ENCODE results near the gene LRGUK.
"Not testable (repeated sequence)": the region's sequence is repeated elsewhere in the genome, so short reads cannot be mapped to it uniquely, and the experiment has no call there.

LRGUK gene, protein sequence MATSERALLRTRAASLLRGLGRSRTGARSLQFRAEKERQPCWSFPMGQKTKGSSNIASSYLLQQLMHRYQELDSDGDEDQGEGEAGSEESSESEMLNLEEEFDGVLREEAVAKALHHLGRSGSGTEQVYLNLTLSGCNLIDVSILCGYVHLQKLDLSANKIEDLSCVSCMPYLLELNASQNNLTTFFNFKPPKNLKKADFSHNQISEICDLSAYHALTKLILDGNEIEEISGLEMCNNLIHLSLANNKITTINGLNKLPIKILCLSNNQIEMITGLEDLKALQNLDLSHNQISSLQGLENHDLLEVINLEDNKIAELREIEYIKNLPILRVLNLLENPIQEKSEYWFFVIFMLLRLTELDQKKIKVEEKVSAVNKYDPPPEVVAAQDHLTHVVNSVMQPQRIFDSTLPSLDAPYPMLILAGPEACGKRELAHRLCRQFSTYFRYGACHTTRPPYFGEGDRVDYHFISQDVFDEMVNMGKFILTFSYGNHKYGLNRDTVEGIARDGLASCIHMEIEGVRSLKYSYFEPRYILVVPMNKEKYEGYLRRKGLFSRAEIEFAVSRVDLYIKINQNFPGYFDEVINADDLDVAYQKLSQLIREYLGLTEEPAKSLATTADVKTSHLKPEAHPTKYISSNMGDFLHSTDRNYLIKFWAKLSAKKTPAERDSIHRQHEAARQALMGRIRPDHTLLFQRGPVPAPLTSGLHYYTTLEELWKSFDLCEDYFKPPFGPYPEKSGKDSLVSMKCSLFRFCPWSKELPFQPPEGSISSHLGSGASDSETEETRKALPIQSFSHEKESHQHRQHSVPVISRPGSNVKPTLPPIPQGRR

DNA sequence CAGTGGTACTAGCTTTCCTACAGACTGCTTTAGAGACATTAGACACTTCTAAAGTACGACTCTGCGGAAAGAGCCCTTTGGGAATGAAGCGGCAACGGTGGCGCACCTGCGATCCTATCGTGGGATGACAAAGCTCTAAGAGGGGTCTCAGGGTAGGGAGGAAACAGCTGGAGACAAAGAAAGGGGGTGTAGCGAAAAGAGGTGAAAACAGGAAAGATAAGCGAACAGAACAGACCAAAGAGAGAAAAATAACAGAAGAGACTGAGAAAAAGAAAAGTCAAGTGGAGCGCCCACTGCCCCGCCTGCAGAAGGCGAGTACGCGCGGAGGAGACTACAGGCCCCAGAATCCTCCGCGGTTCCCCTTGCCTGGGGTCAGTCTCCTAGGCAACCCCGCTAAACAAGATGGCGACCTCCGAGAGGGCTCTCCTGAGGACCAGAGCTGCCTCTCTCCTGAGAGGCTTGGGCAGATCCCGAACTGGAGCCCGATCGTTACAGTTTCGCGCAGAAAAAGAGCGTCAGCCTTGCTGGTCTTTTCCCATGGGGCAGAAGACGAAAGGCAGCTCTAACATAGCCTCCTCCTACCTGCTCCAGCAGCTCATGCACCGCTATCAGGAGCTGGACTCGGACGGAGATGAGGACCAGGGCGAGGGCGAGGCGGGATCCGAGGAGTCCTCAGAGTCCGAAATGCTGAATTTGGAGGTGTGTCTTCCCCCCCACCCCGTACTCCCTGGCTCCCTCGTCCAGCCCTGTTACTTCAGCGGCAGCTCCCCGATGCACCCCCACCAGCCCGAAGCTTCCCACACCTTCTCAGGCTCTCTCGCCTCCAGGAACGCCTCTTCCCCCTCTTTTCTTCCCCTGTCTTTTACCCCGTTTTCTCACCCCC is at the start of gene LRGUK:
Gene LRGUK (plus strand): TSS at position 375 of the 883 bp plus-strand sequence. CDS start 28 bp downstream, at position 403.
- peak; percentile 70 for DNase-seq

- not testable (repeated sequence) for DNase-seq
Measured at GRCh38 chr7:134077560-134077959, 49.6 kb upstream of the LRGUK start.

- DNase-seq = no peak
Measured at GRCh38 chr7:134078991-134079390, 48.1 kb upstream of the LRGUK start.

DNA sequence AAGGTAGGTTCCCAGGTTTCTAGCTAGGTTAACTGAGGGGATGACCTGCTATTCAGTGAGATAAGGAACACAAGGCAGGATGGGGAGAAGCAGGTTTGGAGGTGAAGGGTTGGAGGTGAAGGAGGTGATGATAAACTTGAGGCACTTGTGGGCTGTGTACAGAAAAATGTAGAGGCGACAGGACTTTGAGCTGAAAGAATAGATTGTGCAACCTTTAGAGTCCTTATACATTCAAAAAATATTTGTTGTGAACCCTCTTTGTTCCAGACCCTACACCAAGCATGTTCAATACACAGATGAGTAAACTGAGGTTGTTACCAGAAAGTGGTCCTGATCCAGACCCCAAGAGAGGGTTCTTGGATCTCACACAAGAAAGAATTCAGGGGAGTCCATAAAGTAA is 45.4 kb upstream of the LRGUK start:
- DNase-seq = no peak

GRCh38 chr7:134083766-134084487 is 43.2 kb upstream of the LRGUK start:
- no peak for DNase-seq

GRCh38 chr7:134084488-134085144 is 42.5 kb upstream of the LRGUK start:
- no peak for DNase-seq

- no peak for DNase-seq
Measured at GRCh38 chr7:134085311-134085710, 41.8 kb upstream of the LRGUK start.

- no peak for DNase-seq
Measured at GRCh38 chr7:134086998-134087735, 40.0 kb upstream of the LRGUK start.

GRCh38 chr7:134088199-134088598 is 38.9 kb upstream of the LRGUK start:
- DNase-seq = no peak

GRCh38 chr7:134089446-134089845 is 37.7 kb upstream of the LRGUK start:
- no peak for DNase-seq

DNA sequence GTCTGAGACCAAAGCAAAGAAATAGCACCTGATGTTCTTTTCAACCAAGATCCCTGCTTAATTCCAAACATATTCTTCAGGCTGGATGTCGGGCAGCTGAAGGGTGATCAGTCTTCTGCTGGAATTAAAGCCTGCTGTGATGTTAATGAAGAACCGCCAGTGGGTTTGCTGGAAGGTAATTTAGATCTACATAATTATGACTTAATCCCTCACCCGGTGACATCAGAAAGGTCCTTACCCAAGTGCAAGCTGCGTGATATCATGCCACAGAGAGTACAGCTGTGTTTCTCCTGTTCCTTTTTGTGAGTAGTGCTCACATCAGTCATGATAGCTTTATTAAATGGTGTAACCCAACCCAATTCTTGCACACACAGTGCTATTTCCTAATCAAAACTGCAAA is 29.1 kb upstream of the LRGUK start:
- DNase-seq = no peak

DNA sequence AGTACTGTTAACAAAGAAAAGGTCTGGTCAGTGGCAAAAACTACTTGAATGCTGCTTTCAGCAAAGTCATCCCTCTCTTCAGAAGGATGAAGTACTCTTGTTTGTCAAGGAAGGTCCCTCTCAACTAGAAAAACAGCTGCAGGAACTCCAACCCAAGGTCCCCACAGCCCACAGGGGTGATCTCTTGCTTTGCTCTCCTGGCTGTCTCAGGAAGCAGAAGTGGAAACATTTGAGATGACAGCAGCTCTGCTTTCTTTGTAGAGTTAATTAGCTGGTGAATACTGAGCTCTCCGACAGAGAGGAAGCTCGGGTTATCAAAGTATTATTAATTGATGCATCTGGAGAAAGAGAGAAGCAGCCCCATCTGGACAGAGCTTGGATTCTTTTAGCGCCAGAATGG is 25.4 kb upstream of the LRGUK start:
- DNase-seq = no peak

- no peak for DNase-seq
Measured at GRCh38 chr7:134104166-134104565, 23.0 kb upstream of the LRGUK start.

- no peak for DNase-seq
Measured at GRCh38 chr7:134105841-134106240, 21.3 kb upstream of the LRGUK start.

DNA sequence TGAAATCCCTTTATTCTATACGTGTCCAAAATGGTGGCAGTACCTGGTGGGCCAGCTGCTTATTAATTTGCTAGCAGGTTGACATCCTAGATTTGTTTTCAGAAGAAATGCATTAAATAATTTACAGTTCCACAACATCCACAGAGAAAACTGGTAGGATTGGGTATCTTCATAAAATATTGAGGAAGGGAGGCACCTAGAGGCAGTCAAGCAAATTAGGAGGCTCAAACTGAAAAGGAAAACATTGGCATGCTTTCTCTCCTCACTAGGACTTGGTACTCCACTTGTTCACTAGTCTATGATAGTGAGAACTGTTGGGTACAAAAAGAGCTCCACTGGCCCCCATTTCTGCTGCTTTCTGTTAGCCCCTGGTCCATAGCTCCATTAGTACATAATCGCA is 18.3 kb upstream of the LRGUK start:
- DNase-seq = no peak

DNA sequence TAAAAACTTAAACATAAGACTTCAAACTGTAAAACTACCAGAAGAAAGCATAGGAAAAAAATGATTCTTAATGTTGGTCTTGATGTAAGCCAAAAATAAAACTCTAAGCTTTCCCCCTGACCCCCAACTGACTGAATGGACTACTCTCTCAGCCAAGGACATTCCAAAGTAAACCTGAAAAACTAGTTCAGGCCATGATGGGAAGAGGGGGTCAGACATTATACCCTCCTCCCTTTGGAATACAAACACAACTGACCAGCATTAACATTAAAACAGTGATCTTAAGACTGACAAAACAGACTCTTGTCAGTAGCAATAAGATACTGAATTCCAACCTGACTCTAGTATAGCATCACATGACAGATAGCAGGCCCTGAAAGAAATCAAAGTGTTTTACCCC is 13.5 kb upstream of the LRGUK start:
- no peak for DNase-seq

DNA sequence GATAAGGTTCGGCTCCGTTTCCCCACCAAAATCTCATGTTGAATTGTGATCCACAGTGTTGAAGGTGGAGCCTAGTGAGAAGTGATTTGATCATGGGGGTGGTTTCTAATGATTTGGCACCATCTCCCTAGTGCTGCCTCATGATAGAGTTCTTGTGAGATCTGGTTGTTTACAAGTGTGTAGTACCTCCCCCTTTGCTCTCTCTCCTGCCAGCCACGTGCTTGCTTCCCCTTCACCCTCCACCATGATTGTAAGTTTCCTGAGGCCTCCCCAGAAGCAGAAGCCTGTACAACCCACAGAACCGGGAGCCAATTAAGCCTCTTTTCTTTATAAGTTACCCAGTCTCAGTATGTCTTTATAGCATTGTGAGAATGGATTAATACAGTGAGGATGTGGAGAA is 12.1 kb upstream of the LRGUK start:
- no peak for DNase-seq

- peak; percentile 23 for DNase-seq
Measured at GRCh38 chr7:134120405-134120804, 6.7 kb upstream of the LRGUK start.

- DNase-seq = no peak
Measured at GRCh38 chr7:134121632-134122139, 5.5 kb upstream of the LRGUK start.

GRCh38 chr7:134122980-134123379 is 4.2 kb upstream of the LRGUK start:
- no peak for DNase-seq

GRCh38 chr7:134126146-134126545 is 994 bp upstream of the LRGUK start:
- no peak for DNase-seq
